ENCODE results near the gene U2AF1L4.

Gene U2AF1L4

DNA sequence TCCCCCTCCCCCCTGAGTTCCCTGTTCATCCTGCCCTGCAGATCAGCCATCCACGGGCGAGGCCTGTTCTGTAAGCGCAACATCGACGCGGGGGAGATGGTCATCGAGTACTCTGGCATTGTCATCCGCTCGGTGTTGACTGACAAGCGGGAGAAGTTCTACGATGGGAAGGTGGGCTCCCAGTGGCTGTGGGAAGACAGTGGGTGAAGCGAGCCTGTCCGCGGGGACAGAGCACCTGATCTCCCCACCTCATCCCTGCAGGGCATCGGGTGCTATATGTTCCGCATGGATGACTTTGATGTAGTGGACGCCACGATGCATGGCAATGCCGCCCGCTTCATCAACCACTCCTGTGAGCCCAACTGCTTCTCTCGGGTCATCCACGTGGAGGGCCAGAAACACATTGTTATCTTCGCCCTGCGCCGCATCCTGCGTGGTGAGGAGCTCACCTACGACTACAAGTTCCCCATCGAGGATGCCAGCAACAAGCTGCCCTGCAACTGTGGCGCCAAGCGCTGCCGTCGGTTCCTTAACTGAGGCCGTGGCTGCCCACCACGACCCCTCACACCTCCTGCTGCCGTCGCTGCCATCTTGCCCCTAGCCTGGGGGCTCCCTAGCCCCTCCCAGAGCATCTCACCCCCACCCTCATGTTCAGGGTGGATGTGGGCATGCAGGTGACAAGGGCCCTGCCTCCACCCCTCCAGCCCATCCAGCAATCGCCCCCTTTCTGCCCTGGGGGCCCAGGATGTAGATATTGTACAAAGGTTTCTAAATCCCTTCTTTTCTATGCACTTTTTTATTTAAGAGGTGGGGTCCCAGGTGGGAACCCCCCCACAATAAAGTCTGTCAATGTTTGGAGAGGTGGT is 7.0 kb downstream of the U2AF1L4 start:
- CTCF ChIA-PET, result interaction anchor here (1.1 to 1.9 kb wide), 6 partner anchors 10 to 90 kb away, joined by 3 to 8 read pairs (median 4); partner anchors contain the start of genes COX6B1 and LIN37
- H3K36me3 Mint-ChIP-seq, result peaks cover 42% of the 10 kb centered on the region
- no peak for DNase-seq
- H3K9me3 Mint-ChIP-seq, result no peaks in the 10 kb centered on the region
- peaks cover 44% of the 10 kb centered on the region for H3K4me1 Mint-ChIP-seq
- H3K27me3 Mint-ChIP-seq, result no peaks in the 10 kb centered on the region
- no peak overlapping the region for H3K27ac Mint-ChIP-seq
- no peak overlapping the region for H3K4me3 Mint-ChIP-seq

DNA sequence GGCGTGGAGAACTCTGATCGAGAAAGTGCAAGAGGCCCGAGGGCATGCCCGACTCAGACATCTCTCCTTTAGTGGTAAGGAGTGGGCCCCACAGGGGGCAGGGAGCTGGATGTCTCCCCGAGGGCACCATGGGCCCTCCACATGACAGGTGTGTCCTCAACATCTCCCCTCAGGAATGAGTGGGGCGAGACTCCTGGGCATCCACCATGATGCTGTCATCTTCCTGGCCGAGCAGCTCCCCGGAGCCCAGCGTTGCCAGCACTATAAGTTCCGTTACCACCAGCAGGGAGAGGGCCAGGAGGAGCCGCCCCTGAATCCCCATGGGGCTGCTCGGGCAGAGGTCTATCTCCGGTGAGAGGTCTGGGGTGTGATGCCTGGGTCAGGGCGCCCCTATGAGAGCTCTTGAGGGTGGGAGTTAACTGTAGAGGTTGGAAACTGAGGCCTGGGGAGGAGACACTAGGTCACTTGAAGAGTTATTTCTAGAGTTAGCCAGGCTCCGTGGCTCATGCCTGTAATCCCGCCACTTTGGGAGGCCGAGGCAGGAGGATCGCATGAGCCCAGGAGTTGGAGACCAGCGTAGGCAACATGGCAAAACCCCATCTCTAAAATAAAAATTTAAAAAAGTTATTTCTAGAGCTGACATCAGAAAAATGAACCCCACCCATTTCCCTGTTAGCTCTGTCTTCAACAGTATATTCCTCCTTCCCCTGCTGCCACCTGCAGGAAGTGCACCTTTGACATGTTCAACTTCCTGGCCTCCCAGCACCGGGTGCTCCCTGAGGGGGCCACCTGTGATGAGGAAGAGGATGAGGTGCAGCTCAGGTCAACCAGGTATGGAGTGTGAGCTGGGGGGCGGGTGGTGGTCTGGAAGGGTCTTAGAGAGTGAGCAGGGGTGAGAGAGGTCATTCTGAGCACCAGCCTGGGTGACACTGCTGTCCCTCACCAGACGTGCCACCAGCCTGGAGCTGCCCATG is 8.0 kb downstream of the U2AF1L4 start:
- no peaks in the 10 kb centered on the region for H3K27me3 Mint-ChIP-seq
- H3K4me1 Mint-ChIP-seq, result peaks cover 34% of the 10 kb centered on the region
- peak overlapping the region; percentile 74 for H3K27ac Mint-ChIP-seq
- no peak overlapping the region for H3K4me3 Mint-ChIP-seq
- H3K36me3 Mint-ChIP-seq, result peaks cover 37% of the 10 kb centered on the region
- CTCF ChIA-PET, result interaction anchor here (0.6 to 1.9 kb wide), 7 partner anchors 11 to 89 kb away, joined by 3 to 11 read pairs (median 5); partner anchors contain the start of genes COX6B1 and LIN37
- peak; percentile 59 for DNase-seq
- no peaks in the 10 kb centered on the region for H3K9me3 Mint-ChIP-seq

DNA sequence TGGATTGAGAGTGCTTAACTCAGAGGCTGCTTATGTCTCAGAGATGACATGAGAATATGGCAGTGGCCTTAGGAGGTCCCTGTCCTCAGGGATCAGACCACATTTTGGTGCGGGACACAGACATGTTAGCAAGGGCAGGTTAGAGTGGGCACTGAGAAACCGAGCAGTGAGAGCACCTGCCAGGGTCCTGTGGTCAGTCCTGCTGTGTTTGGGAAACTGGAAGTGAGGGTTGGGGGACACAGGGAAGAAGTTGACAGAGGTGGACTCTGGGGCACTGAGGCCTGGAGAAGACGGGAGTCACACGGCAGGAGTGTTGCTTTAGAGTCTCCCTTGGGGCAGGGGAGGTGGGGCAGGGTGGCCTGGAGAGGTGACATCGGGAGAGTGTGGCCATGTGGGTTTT is 10.3 kb downstream of the U2AF1L4 start:
- Mint-ChIP-seq H3K9me3 (no peaks in the 10 kb centered on the region), H3K36me3 (peaks cover 52% of the 10 kb centered on the region), H3K27ac (peak overlapping the region; percentile 19), H3K27me3 (no peaks in the 10 kb centered on the region), H3K4me1 (peaks cover 24% of the 10 kb centered on the region), H3K4me3 (no peak overlapping the region)
- CTCF ChIA-PET, result interaction anchor here (1.4 kb wide), 1 partner anchor 38 kb away, joined by 3 read pairs; no protein-coding TSS in a partner anchor
- DNase-seq, result no peak

DNA sequence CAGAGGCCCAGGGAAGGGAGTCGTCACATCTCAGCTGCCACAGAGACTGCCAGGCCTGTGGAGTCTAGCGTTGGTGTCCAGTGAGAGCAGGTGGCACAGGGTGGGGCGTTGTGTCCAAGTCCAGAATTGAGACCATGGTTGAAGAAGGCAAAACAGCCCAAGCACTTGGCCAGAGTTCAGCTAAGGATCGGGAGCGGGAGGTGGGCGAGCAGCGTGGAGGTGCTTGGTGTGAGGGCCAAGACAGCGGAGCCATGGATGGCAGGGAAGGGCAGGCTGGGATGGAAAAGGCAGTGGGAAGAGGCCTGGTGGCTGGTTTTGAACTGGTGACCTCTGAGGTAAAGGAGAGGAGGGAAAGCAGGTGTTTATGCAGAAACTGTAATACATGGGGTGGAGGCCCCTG is 10.9 kb downstream of the U2AF1L4 start:
- Mint-ChIP-seq H3K36me3 (peaks cover 53% of the 10 kb centered on the region), H3K4me1 (peaks cover 21% of the 10 kb centered on the region)

DNA sequence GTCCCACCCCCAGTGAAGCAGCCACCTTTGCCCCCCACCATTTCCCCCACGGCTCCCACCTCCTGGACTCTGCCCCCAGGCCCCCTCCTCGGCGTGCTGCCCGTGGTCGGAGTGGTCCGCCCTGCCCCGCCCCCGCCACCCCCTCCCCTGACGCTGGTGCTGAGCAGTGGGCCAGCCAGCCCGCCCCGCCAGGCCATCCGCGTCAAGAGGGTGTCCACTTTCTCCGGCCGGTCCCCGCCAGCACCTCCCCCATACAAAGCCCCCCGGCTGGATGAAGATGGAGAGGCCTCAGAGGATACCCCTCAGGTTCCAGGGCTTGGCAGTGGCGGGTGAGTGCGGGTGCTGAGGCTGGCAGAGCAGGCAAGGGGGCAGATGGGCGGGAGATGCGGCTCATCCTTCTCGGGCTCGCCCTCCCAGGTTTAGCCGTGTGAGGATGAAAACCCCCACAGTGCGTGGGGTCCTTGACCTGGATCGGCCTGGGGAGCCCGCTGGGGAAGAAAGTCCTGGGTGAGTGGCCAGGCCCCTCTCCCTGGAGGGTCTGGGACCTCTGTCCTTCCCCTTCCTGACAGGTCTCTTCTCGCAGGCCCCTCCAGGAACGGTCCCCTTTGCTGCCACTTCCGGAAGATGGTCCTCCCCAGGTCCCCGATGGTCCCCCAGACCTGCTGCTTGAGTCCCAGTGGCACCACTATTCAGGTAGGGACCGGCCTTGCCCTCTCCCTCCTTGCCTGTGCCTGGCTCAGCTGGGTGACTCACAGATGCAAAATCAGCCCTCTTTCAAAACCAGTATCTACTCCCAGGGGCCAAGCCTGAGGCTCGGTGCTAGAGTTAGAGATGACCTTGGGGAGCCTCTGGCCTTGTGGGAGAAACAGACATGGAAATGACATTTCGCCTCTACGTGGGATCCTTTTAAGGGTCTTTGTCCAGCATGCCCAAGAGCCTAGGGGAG is 11.8 kb downstream of the U2AF1L4 start:
- no peak for DNase-seq
- Mint-ChIP-seq H3K27me3 (no peaks in the 10 kb centered on the region), H3K36me3 (peaks cover 58% of the 10 kb centered on the region), H3K9me3 (no peaks in the 10 kb centered on the region), H3K4me1 (peaks cover 16% of the 10 kb centered on the region), H3K27ac (no peak overlapping the region), H3K4me3 (no peak overlapping the region)
- CTCF ChIA-PET, result interaction anchor here (1.4 kb wide), 1 partner anchor 37 kb away, joined by 3 read pairs; no protein-coding TSS in a partner anchor

More for the DNA sequence above, 10.9 kb downstream of the U2AF1L4 start:
- no peaks in the 10 kb centered on the region for H3K9me3 Mint-ChIP-seq
- H3K27me3 Mint-ChIP-seq, result no peaks in the 10 kb centered on the region
- no peak overlapping the region for H3K27ac Mint-ChIP-seq
- no peak overlapping the region for H3K4me3 Mint-ChIP-seq
- CTCF ChIA-PET, result interaction anchor here (1.4 kb wide), 1 partner anchor 38 kb away, joined by 3 read pairs; no protein-coding TSS in a partner anchor
- no peak for DNase-seq

DNA sequence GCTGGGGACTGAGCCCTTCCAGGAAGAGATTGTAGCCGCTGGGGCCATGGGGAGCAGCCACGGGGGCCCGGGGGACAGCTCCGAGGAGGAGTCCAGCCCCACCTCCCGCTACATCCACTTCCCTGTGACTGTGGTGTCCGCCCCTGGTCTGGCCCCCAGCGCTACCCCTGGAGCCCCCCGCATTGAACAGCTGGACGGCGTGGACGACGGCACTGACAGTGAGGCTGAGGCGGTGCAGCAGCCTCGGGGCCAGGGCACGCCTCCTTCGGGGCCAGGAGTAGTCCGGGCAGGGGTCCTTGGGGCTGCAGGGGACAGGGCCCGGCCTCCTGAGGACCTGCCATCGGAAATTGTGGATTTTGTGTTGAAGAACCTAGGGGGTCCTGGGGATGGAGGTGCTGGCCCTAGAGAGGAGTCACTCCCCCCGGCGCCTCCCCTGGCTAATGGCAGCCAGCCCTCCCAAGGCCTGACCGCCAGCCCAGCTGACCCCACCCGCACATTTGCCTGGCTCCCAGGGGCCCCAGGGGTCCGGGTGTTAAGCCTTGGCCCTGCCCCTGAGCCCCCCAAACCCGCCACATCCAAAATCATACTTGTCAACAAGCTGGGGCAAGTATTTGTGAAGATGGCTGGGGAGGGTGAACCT is 12.6 kb downstream of the U2AF1L4 start:
- DNase-seq, result no peak
- CTCF ChIA-PET, result no interaction called here
- H3K36me3 Mint-ChIP-seq, result peaks cover 59% of the 10 kb centered on the region
- H3K4me1 Mint-ChIP-seq, result peaks cover 16% of the 10 kb centered on the region
- no peak overlapping the region for H3K27ac Mint-ChIP-seq
- no peaks in the 10 kb centered on the region for H3K9me3 Mint-ChIP-seq
- no peaks in the 10 kb centered on the region for H3K27me3 Mint-ChIP-seq
- no peak overlapping the region for H3K4me3 Mint-ChIP-seq

DNA sequence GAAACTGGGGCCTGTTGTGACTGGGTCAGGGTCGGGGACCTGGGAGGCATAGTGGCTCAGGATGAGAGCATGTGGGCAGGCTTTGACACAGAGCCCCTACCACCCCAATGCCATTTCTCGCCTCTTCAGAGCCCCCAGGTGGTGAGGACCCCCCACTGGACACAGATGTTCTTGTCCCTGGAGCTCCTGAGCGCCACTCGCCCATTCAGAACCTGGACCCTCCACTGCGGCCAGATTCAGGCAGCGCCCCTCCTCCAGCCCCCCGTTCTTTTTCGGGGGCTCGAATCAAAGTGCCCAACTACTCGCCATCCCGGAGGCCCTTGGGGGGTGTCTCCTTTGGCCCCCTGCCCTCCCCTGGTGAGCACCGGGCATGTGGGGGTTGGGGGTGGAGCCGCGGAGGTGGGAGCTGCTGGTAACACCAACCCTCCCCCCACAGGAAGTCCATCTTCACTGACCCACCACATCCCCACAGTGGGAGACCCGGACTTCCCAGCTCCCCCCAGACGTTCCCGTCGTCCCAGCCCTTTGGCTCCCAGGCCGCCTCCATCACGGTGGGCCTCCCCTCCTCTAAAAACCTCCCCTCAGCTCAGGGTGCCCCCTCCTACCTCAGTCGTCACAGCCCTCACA is 13.3 kb downstream of the U2AF1L4 start:
- H3K9me3 Mint-ChIP-seq, result no peaks in the 10 kb centered on the region
- DNase-seq, result no peak
- CTCF ChIA-PET, result no interaction called here
- H3K27me3 Mint-ChIP-seq, result no peaks in the 10 kb centered on the region
- H3K36me3 Mint-ChIP-seq, result peaks cover 60% of the 10 kb centered on the region
- no peak overlapping the region for H3K27ac Mint-ChIP-seq
- peaks cover 9% of the 10 kb centered on the region for H3K4me1 Mint-ChIP-seq
- H3K4me3 Mint-ChIP-seq, result no peak overlapping the region

DNA sequence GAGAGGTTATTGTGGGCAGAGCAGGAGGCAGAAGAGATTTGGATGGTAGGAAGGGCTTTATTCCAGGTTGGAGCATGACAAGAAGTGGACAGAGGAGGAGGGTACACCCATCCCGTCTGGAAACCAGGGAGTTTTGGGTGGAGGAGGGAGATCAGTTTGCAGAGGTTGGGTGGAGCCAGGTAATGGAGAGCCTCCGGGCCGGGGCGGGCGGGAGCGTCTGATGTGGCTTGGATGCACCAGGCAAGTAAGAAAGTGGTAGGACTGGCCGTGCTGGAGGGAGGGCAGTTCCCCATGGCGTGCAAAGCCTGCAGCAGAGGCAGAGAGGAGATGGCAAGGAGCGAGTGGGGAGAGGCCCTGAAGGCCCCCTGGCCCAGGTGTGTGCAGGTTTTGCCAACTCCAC is 13.9 kb downstream of the U2AF1L4 start:
- Mint-ChIP-seq H3K36me3 (peaks cover 60% of the 10 kb centered on the region), H3K27ac (no peak overlapping the region), H3K4me3 (no peak overlapping the region), H3K27me3 (no peaks in the 10 kb centered on the region), H3K4me1 (peaks cover 3% of the 10 kb centered on the region), H3K9me3 (no peaks in the 10 kb centered on the region)
- CTCF ChIA-PET, result no interaction called here
- DNase-seq, result no peak

DNA sequence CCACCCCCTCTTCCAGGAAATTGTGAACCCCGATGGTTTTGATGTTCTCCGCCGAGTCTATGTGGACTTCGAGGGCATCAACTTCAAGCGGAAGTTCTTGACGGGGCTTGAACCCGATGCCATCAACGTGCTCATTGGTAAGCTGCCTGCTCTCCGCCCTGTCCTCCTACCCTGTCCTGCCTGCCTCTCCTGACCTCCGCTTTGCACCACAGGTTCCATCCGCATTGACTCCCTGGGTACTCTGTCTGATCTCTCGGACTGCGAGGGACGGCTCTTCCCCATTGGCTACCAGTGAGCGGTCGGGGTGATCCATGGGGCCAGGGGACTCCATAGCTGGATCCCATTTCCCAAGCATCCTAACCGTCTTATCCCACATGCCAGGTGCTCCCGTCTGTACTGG is 14.9 kb downstream of the U2AF1L4 start:
- H3K4me1 Mint-ChIP-seq, result no peaks in the 10 kb centered on the region
- DNase-seq, result no peak
- H3K36me3 Mint-ChIP-seq, result peaks cover 63% of the 10 kb centered on the region
- H3K9me3 Mint-ChIP-seq, result no peaks in the 10 kb centered on the region
- H3K27me3 Mint-ChIP-seq, result no peaks in the 10 kb centered on the region
- CTCF ChIA-PET, result no interaction called here
- peak overlapping the region; percentile 77 for H3K27ac Mint-ChIP-seq
- H3K4me3 Mint-ChIP-seq, result no peak overlapping the region

DNA sequence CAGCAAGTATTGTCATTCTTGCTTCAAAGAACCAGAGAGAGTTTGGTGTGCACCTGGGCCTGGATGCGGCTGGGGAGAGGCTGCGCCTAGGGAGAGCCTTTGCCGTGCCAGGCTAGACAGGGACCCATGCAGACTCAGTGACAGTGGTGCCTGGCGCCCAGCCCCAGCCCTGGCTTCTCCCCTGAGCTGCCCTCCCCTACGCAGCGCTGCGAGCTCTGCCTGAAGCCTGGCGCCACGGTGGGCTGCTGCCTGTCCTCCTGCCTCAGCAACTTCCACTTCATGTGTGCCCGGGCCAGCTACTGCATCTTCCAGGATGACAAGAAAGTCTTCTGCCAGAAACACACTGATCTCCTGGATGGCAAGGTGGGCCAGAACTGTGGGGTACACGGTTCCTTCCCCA is 15.5 kb downstream of the U2AF1L4 start:
- no peak for DNase-seq
- CTCF ChIA-PET, result no interaction called here
- Mint-ChIP-seq H3K4me1 (no peaks in the 10 kb centered on the region), H3K9me3 (no peaks in the 10 kb centered on the region), H3K4me3 (no peak overlapping the region), H3K27ac (no peak overlapping the region), H3K36me3 (peaks cover 65% of the 10 kb centered on the region), H3K27me3 (no peaks in the 10 kb centered on the region)

DNA sequence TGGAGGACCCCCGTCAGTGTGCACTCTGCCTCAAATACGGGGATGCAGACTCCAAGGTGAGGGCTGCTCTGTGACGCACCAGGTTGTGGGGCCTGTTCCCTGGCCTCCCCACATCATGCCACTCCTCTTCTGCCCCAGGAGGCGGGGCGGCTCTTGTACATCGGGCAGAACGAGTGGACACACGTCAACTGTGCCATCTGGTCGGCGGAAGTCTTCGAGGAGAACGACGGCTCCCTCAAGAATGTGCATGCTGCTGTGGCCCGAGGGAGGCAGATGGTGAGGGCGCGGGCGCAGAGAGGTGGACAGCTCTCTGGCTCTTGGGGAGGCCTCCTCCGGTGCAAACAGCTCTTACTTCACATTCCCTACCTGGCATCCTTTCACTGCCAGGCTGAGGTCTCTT is 16.2 kb downstream of the U2AF1L4 start:
- no peak overlapping the region for H3K27ac Mint-ChIP-seq
- no peaks in the 10 kb centered on the region for H3K4me1 Mint-ChIP-seq
- no peaks in the 10 kb centered on the region for H3K9me3 Mint-ChIP-seq
- H3K27me3 Mint-ChIP-seq, result no peaks in the 10 kb centered on the region
- peaks cover 62% of the 10 kb centered on the region for H3K36me3 Mint-ChIP-seq
- DNase-seq, result no peak
- H3K4me3 Mint-ChIP-seq, result no peak overlapping the region
- CTCF ChIA-PET, result no interaction called here

DNA sequence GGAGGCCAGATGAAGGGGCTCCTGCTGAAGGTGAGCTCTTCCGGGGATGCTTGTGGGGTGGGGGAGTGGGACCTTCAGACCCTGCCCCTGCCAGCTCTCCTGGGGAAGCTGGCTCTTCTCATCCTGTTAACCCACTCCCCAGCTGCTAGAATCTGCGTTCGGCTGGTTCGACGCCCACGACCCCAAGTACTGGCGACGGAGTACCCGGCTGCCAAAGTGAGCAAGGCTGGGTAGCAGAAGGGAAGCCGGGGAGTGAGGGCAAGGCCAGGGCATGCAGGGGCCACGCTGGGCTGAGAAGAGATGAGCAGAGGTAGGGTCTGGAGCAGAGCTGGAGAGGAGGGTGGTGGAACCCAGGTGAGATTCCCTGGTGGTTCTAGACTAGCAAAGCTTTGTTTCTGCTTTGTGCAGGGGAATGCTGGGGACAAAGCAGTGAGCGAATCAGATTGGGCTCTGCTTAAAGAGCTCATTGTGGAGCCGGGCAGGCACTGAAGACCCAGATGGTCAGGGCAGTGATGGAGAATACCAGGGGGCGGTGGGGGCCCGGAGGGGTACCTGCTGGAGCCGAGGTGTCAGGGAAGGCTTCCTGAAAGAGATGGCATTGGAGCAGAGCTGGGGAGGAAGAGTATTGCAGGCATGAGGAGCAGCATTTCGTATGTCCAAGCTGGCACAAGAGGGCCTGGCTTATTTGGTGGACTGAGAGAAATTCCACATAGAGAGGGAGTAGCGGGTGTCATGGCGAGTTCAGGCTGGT is 17.1 kb downstream of the U2AF1L4 start:
- Mint-ChIP-seq H3K4me1 (no peaks in the 10 kb centered on the region), H3K9me3 (no peaks in the 10 kb centered on the region), H3K4me3 (no peak overlapping the region), H3K27me3 (no peaks in the 10 kb centered on the region), H3K27ac (no peak overlapping the region), H3K36me3 (peaks cover 61% of the 10 kb centered on the region)
- DNase-seq, result no peak
- CTCF ChIA-PET, result no interaction called here
